ENCODE results near the gene CAPZA2. TPM values are rescaled to one million over a fixed set of nuclear protein-coding genes. Genes with fewer than 3 reads are reported as not detected.
"Not testable (repeated sequence)": the region's sequence is repeated elsewhere in the genome, so short reads cannot be mapped to it uniquely, and the experiment has no call there.

Gene CAPZA2
- total RNA-seq, 2 experiments from 2014 or later = 127 to 164 TPM

GRCh38 chr7:116929914-116930913 lies 67.8 kb downstream of the CAPZA2 start:
- no peaks in the 10 kb centered on the region for H3K9me3 Mint-ChIP-seq
- intact Hi-C loops (cut with micrococcal nuclease) = loop anchor here (1.0 to 5.0 kb wide), 6 partner anchors 55 to 1223 kb away; no protein-coding TSS in a partner anchor
- no peak overlapping the region for H3K27ac Mint-ChIP-seq
- H3K4me1 Mint-ChIP-seq (ENCODE audit: low read depth) = peaks cover 3% of the 10 kb centered on the region
- no peaks in the 10 kb centered on the region for H3K27me3 Mint-ChIP-seq (ENCODE audit: low read depth)
- CTCF ChIA-PET = interaction anchor here (0.6 to 5.3 kb wide), 22 partner anchors 10 to 901 kb away, joined by 3 to 45 read pairs (median 4); no protein-coding TSS in a partner anchor
- DNase-seq = peak; percentile 85
- no peak overlapping the region for H3K4me3 Mint-ChIP-seq
- H3K36me3 Mint-ChIP-seq (ENCODE audit: low read depth) = no peaks in the 10 kb centered on the region

DNA sequence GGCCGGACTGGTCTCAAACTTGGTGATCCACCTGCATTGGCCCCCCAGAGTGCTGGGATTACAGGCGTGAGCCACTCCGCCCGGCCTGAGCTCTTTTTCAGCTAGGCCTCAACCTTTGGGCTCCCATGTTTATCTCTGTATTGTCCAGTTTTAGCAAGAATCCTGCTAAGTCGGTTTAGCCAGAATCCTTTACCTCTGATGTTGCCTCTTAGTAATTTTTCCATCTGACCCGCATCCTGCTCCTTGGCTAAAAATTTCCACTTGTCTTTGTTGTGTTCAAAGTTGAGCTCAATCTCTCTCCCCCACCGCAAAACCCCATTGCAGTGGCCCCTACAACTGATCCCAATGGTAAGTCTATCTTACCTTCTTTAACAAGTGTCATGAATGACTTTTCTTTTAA lies 70.2 kb downstream of the CAPZA2 start:
- H3K4me1 Mint-ChIP-seq (ENCODE audit: low read depth) = peaks cover 3% of the 10 kb centered on the region
- H3K27ac Mint-ChIP-seq = no peak overlapping the region
- no peak for DNase-seq
- H3K4me3 Mint-ChIP-seq = no peak overlapping the region
- intact Hi-C loops (cut with micrococcal nuclease) = loop anchor here (5.0 kb wide), 1 partner anchor 455 kb away; no protein-coding TSS in a partner anchor
- no peaks in the 10 kb centered on the region for H3K9me3 Mint-ChIP-seq
- CTCF ChIA-PET = interaction anchor here (0.5 to 1.7 kb wide), 13 partner anchors 10 to 804 kb away, joined by 3 to 8 read pairs (median 4); no protein-coding TSS in a partner anchor
- peaks cover 4% of the 10 kb centered on the region for H3K27me3 Mint-ChIP-seq (ENCODE audit: low read depth)
- H3K36me3 Mint-ChIP-seq (ENCODE audit: low read depth) = no peaks in the 10 kb centered on the region

- CTCF ChIA-PET = interaction anchor here (0.7 to 1.7 kb wide), 8 partner anchors 9 to 194 kb away, joined by 3 to 8 read pairs (median 5); no protein-coding TSS in a partner anchor
- Mint-ChIP-seq H3K4me1 (ENCODE audit: low read depth) (peaks cover 3% of the 10 kb centered on the region), H3K9me3 (no peaks in the 10 kb centered on the region), H3K27me3 (ENCODE audit: low read depth) (peaks cover 4% of the 10 kb centered on the region), H3K27ac (no peak overlapping the region), H3K36me3 (ENCODE audit: low read depth) (no peaks in the 10 kb centered on the region), H3K4me3 (no peak overlapping the region)
- no peak for DNase-seq
- intact Hi-C loops (cut with micrococcal nuclease) = loop anchor here (5.0 kb wide), 1 partner anchor 454 kb away; no protein-coding TSS in a partner anchor
These were observed 71.1 kb downstream of the CAPZA2 start for GRCh38 chr7:116933465-116933864.

DNA sequence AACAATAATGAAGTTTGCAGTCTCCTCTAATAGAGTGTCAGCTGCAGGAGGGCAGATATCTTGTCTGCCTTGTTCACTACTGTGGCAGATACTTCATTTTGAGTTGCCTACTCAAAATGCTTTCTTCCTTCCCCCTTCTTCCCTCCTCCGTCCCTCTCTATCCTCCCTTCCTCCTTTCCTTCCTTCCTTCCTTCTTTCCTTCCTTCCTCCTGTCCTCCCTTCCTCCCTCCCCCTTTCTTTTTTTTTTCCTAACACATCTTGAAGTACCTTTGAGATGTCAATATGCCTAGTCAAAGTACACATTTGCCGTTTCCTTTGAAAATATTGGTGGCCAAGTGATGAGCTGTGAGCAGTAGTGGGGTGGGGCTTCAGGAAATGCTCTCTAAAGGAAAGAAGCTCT lies 72.2 kb downstream of the CAPZA2 start:
- H3K36me3 Mint-ChIP-seq (ENCODE audit: low read depth) = no peaks in the 10 kb centered on the region
- intact Hi-C loops (cut with micrococcal nuclease) = loop anchor here (5.0 kb wide), 1 partner anchor 453 kb away; no protein-coding TSS in a partner anchor
- no peak overlapping the region for H3K4me3 Mint-ChIP-seq
- DNase-seq = no peak
- peaks cover 4% of the 10 kb centered on the region for H3K27me3 Mint-ChIP-seq (ENCODE audit: low read depth)
- peaks cover 3% of the 10 kb centered on the region for H3K4me1 Mint-ChIP-seq (ENCODE audit: low read depth)
- CTCF ChIA-PET = interaction anchor here (0.7 kb wide), 1 partner anchor 91 kb away, joined by 3 read pairs; no protein-coding TSS in a partner anchor
- no peaks in the 10 kb centered on the region for H3K9me3 Mint-ChIP-seq
- no peak overlapping the region for H3K27ac Mint-ChIP-seq

DNA sequence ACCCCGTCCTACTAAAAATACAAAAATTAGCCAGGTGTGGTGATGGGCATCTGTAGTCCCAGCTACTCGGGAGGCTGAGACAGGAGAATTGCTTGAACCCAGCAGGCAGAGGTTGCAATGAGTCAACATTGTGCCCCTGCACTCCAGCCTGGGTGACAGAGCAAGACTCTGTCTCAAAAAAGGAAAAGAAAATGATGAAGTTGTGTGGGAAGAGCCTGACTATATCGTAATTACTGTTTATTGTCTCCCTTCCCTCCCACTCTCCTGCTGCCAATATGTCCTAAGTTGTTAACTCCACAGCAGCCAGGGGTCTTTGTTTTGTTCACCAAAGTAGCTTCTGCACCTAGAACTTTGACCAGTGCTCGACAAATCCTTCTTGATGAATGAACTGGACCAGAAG lies 74.5 kb downstream of the CAPZA2 start:
- H3K4me1 Mint-ChIP-seq (ENCODE audit: low read depth); H3K4me3 Mint-ChIP-seq; H3K9me3 Mint-ChIP-seq; DNase-seq; H3K27ac Mint-ChIP-seq; H3K36me3 Mint-ChIP-seq (ENCODE audit: low read depth); intact Hi-C loops (cut with micrococcal nuclease); CTCF ChIA-PET; H3K27me3 Mint-ChIP-seq (ENCODE audit: low read depth): not testable (repeated sequence)

GRCh38 chr7:116938678-116939077 lies 76.3 kb downstream of the CAPZA2 start:
- Mint-ChIP-seq H3K27me3 (ENCODE audit: low read depth) (peaks cover 4% of the 10 kb centered on the region), H3K9me3 (no peaks in the 10 kb centered on the region), H3K4me3 (no peak overlapping the region), H3K36me3 (ENCODE audit: low read depth) (no peaks in the 10 kb centered on the region), H3K4me1 (ENCODE audit: low read depth) (no peaks in the 10 kb centered on the region), H3K27ac (no peak overlapping the region)
- DNase-seq = no peak
- CTCF ChIA-PET = no interaction called here
- intact Hi-C loops (cut with micrococcal nuclease) = no loop called here

DNA sequence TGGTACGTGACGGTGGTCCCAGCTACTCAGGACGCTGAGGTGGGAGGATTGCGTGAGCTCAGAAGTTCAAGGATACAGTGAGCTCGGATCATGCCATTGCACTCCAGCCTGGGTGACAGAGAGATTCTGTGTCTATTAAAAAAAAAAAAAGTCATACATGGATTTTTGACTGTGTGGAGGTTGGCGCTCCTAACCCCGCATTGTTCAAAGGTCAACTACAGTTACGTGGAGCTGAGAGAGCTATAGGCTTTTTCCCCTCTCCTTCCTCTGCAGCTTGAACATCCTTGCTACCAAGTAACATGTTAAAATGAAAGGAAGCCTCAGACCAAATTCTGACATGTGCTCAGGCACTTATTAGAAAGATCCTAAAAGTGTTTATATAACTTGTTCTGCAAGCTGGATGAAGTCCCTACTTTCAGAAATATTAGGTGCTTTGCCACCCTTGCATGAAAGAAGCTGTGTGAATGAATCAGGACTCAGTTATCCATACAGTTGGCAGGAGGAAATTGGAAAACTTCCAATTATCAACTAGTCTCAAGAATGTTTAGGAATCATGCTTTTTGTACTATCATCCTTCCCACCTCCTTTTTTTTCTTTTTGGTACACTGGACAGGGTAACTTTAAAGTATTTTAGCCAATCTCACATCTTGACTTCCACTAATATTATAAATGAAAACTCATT lies 78.4 kb downstream of the CAPZA2 start:
- intact Hi-C loops (cut with micrococcal nuclease) = no loop called here
- no peak overlapping the region for H3K27ac Mint-ChIP-seq
- CTCF ChIA-PET = interaction anchor here (0.7 to 0.9 kb wide), 2 partner anchors 44 to 154 kb away, joined by 3 to 5 read pairs; no protein-coding TSS in a partner anchor
- H3K4me3 Mint-ChIP-seq = no peak overlapping the region
- peaks cover 2% of the 10 kb centered on the region for H3K27me3 Mint-ChIP-seq (ENCODE audit: low read depth)
- H3K36me3 Mint-ChIP-seq (ENCODE audit: low read depth) = no peaks in the 10 kb centered on the region
- H3K9me3 Mint-ChIP-seq = no peaks in the 10 kb centered on the region
- no peaks in the 10 kb centered on the region for H3K4me1 Mint-ChIP-seq (ENCODE audit: low read depth)
- DNase-seq = no peak

DNA sequence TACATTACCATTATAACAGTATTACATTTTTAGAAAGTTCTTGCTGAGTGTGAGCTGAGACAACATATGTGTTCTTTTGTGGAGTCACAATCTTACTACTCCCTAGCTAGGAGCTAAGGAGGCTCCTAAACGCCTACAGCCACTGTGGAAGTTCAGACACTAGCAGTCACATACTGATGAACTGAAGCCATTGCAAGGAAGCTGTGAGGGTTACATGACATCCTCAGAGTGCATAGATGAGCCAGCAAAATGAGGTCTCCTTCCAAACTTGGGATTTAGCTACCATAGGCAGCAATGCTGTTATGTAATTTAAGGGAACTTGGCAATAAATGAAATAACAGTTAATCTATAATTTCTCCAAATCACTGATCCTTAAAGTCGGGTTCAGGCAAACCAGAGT lies 80.1 kb downstream of the CAPZA2 start:
- H3K27ac Mint-ChIP-seq = no peak overlapping the region
- H3K4me1 Mint-ChIP-seq (ENCODE audit: low read depth) = no peaks in the 10 kb centered on the region
- no peaks in the 10 kb centered on the region for H3K36me3 Mint-ChIP-seq (ENCODE audit: low read depth)
- H3K4me3 Mint-ChIP-seq = no peak overlapping the region
- no peaks in the 10 kb centered on the region for H3K9me3 Mint-ChIP-seq
- CTCF ChIA-PET = interaction anchor here (1.0 to 1.6 kb wide), 3 partner anchors 10 to 134 kb away, joined by 3 to 5 read pairs (median 3); no protein-coding TSS in a partner anchor
- intact Hi-C loops (cut with micrococcal nuclease) = no loop called here
- no peaks in the 10 kb centered on the region for H3K27me3 Mint-ChIP-seq (ENCODE audit: low read depth)
- no peak for DNase-seq

DNA sequence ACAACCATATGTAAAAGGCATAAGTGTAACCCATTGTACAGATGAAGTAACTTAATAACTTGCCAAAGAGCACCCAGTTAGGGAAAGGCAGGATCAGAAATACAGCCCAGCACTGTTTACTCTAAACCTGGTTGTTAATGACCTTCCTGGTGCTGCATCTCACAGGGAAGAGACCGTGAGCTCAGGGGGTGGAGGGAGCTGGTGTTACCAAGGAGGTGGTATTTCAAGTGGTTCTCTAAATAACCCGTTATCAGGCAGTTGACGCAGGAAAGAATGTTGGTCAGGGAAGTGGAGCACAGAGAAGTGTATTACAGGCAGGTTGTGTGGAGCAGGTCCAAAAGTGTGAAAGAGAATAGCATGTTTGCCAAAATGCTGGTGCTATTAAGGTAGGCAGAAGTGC lies 86.5 kb downstream of the CAPZA2 start:
- Mint-ChIP-seq H3K4me1 (ENCODE audit: low read depth) (no peaks in the 10 kb centered on the region), H3K27ac (no peak overlapping the region), H3K27me3 (ENCODE audit: low read depth) (no peaks in the 10 kb centered on the region), H3K36me3 (ENCODE audit: low read depth) (no peaks in the 10 kb centered on the region), H3K9me3 (no peaks in the 10 kb centered on the region), H3K4me3 (no peak overlapping the region)
- intact Hi-C loops (cut with micrococcal nuclease) = no loop called here
- CTCF ChIA-PET = no interaction called here
- no peak for DNase-seq

- Mint-ChIP-seq H3K9me3 (no peaks in the 10 kb centered on the region), H3K4me3 (no peak overlapping the region), H3K27ac (no peak overlapping the region), H3K4me1 (ENCODE audit: low read depth) (peaks cover 10% of the 10 kb centered on the region), H3K36me3 (ENCODE audit: low read depth) (no peaks in the 10 kb centered on the region), H3K27me3 (ENCODE audit: low read depth) (no peaks in the 10 kb centered on the region)
- intact Hi-C loops (cut with micrococcal nuclease) = loop anchor here (10.0 kb wide), 1 partner anchor 735 kb away; the partner anchor contains the start of gene TES
- CTCF ChIA-PET = interaction anchor here (0.6 to 0.7 kb wide), 2 partner anchors 41 to 170 kb away, joined by 3 read pairs; no protein-coding TSS in a partner anchor
- no peak for DNase-seq
These were observed 87.8 kb downstream of the CAPZA2 start for GRCh38 chr7:116949941-116950801.

- H3K36me3 Mint-ChIP-seq (ENCODE audit: low read depth) = no peaks in the 10 kb centered on the region
- no peaks in the 10 kb centered on the region for H3K27me3 Mint-ChIP-seq (ENCODE audit: low read depth)
- no peak overlapping the region for H3K4me3 Mint-ChIP-seq
- no peaks in the 10 kb centered on the region for H3K9me3 Mint-ChIP-seq
- peaks cover 16% of the 10 kb centered on the region for H3K4me1 Mint-ChIP-seq (ENCODE audit: low read depth)
- CTCF ChIA-PET = interaction anchor here (0.6 kb wide), 1 partner anchor 169 kb away, joined by 3 read pairs; no protein-coding TSS in a partner anchor
- intact Hi-C loops (cut with micrococcal nuclease) = loop anchor here (10.0 kb wide), 1 partner anchor 736 kb away; the partner anchor contains the start of gene TES
- H3K27ac Mint-ChIP-seq = no peak overlapping the region
- no peak for DNase-seq
These were observed 88.5 kb downstream of the CAPZA2 start for GRCh38 chr7:116950889-116951351.
